ACC112 (cell line): ENCODE measurements around the gene ZNF268.
"Not testable (repeated sequence)": the region's sequence is repeated elsewhere in the genome, so short reads cannot be mapped to it uniquely, and the experiment has no call there.

Experiments
- H2AFZ ChIP-seq: fragments of 200-600 bp; sonication (generic); one replicate; pipeline ENCODE4 v1.6.0; 2017; ENCODE audit warnings: antibody characterized with exemption, low read length; ENCODE audit not compliant: unreplicated experiment
- H3K27ac ChIP-seq: fragments of 200-600 bp; sonication (generic); 2 replicates; pipeline ENCODE4 v1.5.1; 2014; ENCODE audit warnings: low read depth, mild to moderate bottlenecking, antibody characterized with exemption, low read length, moderate library complexity
- H3K27me3 ChIP-seq: fragments of 200-600 bp; sonication (generic); 2 replicates; pipeline ENCODE4 v1.6.1; 2014; ENCODE audit warnings: mild to moderate bottlenecking, antibody characterized with exemption, low read length, moderate library complexity, mixed read lengths; ENCODE audit not compliant: insufficient read depth
- H3K36me3 ChIP-seq: fragments of 200-600 bp; sonication (generic); 2 replicates; pipeline ENCODE4 v1.6.1; 2016; ENCODE audit warnings: mild to moderate bottlenecking, antibody characterized with exemption, low read length, moderate library complexity, mixed read lengths; ENCODE audit not compliant: insufficient read depth
- H3K4me1 ChIP-seq: fragments of 200-600 bp; sonication (generic); one replicate; pipeline ENCODE4 v1.6.1; 2016; ENCODE audit warnings: low read length, mixed read lengths; ENCODE audit not compliant: insufficient read depth, unreplicated experiment, control insufficient read depth
- H3K4me3 ChIP-seq: fragments of 200-600 bp; sonication (generic); 2 replicates; pipeline ENCODE4 v1.5.1; 2014; ENCODE audit warnings: mild to moderate bottlenecking, low read depth, low read length
- H3K79me2 ChIP-seq: fragments of 200-600 bp; sonication (generic); one replicate; pipeline ENCODE4 v1.6.0; 2016; ENCODE audit warnings: low read length; ENCODE audit not compliant: control insufficient read depth, unreplicated experiment, insufficient read depth

Gene ZNF268

GRCh38 chr12:133226690-133227089, 45.4 kb downstream of the ZNF268 start:
- Histone ChIP-seq H3K79me2 (no peaks in the 10 kb centered on the region), H3K27ac (no peak overlapping the region), H2AFZ (no peak overlapping the region), H3K4me3 (no peak overlapping the region), H3K36me3 (no peaks in the 10 kb centered on the region), H3K4me1 (no peaks in the 10 kb centered on the region), H3K27me3 (no peaks in the 10 kb centered on the region)

- Histone ChIP-seq H2AFZ (no peak overlapping the region), H3K27me3 (no peaks in the 10 kb centered on the region), H3K79me2 (no peaks in the 10 kb centered on the region), H3K27ac (no peak overlapping the region), H3K4me3 (no peak overlapping the region), H3K4me1 (no peaks in the 10 kb centered on the region), H3K36me3 (no peaks in the 10 kb centered on the region)
Observed at GRCh38 chr12:133227281-133227852, 46.1 kb downstream of the ZNF268 start.

GRCh38 chr12:133231001-133231400, 49.7 kb downstream of the ZNF268 start:
- Histone ChIP-seq H3K27me3 (no peaks in the 10 kb centered on the region), H2AFZ (no peak overlapping the region), H3K4me1 (no peaks in the 10 kb centered on the region), H3K79me2 (no peaks in the 10 kb centered on the region), H3K27ac (no peak overlapping the region), H3K36me3 (no peaks in the 10 kb centered on the region), H3K4me3 (no peak overlapping the region)

GRCh38 chr12:133233006-133233405, 51.7 kb downstream of the ZNF268 start:
- Histone ChIP-seq H3K4me1 (no peaks in the 10 kb centered on the region), H3K27me3 (no peaks in the 10 kb centered on the region), H3K4me3 (no peak overlapping the region), H3K36me3 (no peaks in the 10 kb centered on the region), H3K79me2 (no peaks in the 10 kb centered on the region), H3K27ac (no peak overlapping the region), H2AFZ (no peak overlapping the region)

GRCh38 chr12:133233993-133234564, 52.8 kb downstream of the ZNF268 start:
- no peak overlapping the region for H3K4me3 ChIP-seq
- no peaks in the 10 kb centered on the region for H3K79me2 ChIP-seq

GRCh38 chr12:133234971-133235370, 53.7 kb downstream of the ZNF268 start:
- H3K27me3 ChIP-seq = no peaks in the 10 kb centered on the region
- H3K4me1 ChIP-seq = no peaks in the 10 kb centered on the region
- H3K27ac ChIP-seq = no peak overlapping the region
- H3K36me3 ChIP-seq = no peaks in the 10 kb centered on the region
- H3K79me2 ChIP-seq = no peaks in the 10 kb centered on the region
- no peak overlapping the region for H2AFZ ChIP-seq
- H3K4me3 ChIP-seq = no peak overlapping the region

More at GRCh38 chr12:133233993-133234564, 52.8 kb downstream of the ZNF268 start:
- Histone ChIP-seq H3K36me3 (no peaks in the 10 kb centered on the region), H3K4me1 (no peaks in the 10 kb centered on the region), H3K27me3 (no peaks in the 10 kb centered on the region), H3K27ac (no peak overlapping the region), H2AFZ (no peak overlapping the region)

GRCh38 chr12:133235401-133236112, 54.3 kb downstream of the ZNF268 start, which contains the start of gene ANHX:
ANHX (minus strand) TSS chr12:133235877; CDS start chr12:133234356, 1,521 bp downstream.
- Histone ChIP-seq H3K27ac (no peak within 1 kb of the TSS), H2AFZ (no peak within 1 kb of the TSS), H3K4me1 (no peaks in the 10 kb centered on the region), H3K79me2 (no peaks in the 10 kb centered on the region), H3K4me3 (no peak within 1 kb of the TSS), H3K36me3 (no peaks in the 10 kb centered on the region), H3K27me3 (no peaks in the 10 kb centered on the region)

- no peaks in the 10 kb centered on the region for H3K27me3 ChIP-seq
- no peak overlapping the region for H3K4me3 ChIP-seq
- H3K36me3 ChIP-seq = no peaks in the 10 kb centered on the region
- no peaks in the 10 kb centered on the region for H3K79me2 ChIP-seq
- H2AFZ ChIP-seq = no peak overlapping the region
- H3K27ac ChIP-seq = no peak overlapping the region
- H3K4me1 ChIP-seq = no peaks in the 10 kb centered on the region
Observed at GRCh38 chr12:133236144-133236543, 54.8 kb downstream of the ZNF268 start.

GRCh38 chr12:133236556-133236955, 55.3 kb downstream of the ZNF268 start:
- no peak overlapping the region for H3K4me3 ChIP-seq

GRCh38 chr12:133251732-133252131, 70.4 kb downstream of the ZNF268 start:
- Histone ChIP-seq H2AFZ (no peak overlapping the region), H3K4me3 (no peak overlapping the region), H3K4me1 (no peaks in the 10 kb centered on the region), H3K79me2 (no peaks in the 10 kb centered on the region), H3K27me3 (no peaks in the 10 kb centered on the region), H3K27ac (no peak overlapping the region), H3K36me3 (no peaks in the 10 kb centered on the region)

More at GRCh38 chr12:133236556-133236955, 55.3 kb downstream of the ZNF268 start:
- no peaks in the 10 kb centered on the region for H3K27me3 ChIP-seq
- H3K4me1 ChIP-seq = no peaks in the 10 kb centered on the region
- H3K36me3 ChIP-seq = no peaks in the 10 kb centered on the region
- no peak overlapping the region for H2AFZ ChIP-seq
- H3K79me2 ChIP-seq = no peaks in the 10 kb centered on the region
- H3K27ac ChIP-seq = no peak overlapping the region

GRCh38 chr12:133255833-133256232, 74.5 kb downstream of the ZNF268 start:
- H3K27me3 ChIP-seq, H3K27ac ChIP-seq, H3K79me2 ChIP-seq, H3K4me3 ChIP-seq, H3K36me3 ChIP-seq, H2AFZ ChIP-seq, H3K4me1 ChIP-seq: not testable (repeated sequence)
